Adrenal gland (tissue), 12 donors: Measurements from ENCODE around the gene GJA4. TPM values are rescaled to one million over a fixed set of nuclear protein-coding genes. Genes with fewer than 3 reads are reported as not detected.

ENCODE experiments used
- DNase-seq, 7 donors: peaks; one replicate each; pipeline ENCODE4 v3.0.0-alpha.2; 2019 to 2020
- H3K27ac ChIP-seq, 5 donors: fragments of 200-600 bp; sonication (generic) in 4 of 5; 1 replicate in 3 of 5; 2 replicates in 2 of 5; pipeline versions ENCODE4 v1.5.1 to v1.8.0; 2016 to 2020; ENCODE audit warnings: mild to moderate bottlenecking in 1 of 5
- H3K27me3 ChIP-seq: fragments of 200-600 bp; 2 replicates; pipeline ENCODE4 v1.8.0; 2021
- H3K36me3 ChIP-seq, 2 donors: fragments of 200-600 bp; replicated peaks in 1 of 2; 1 replicate in 1 of 2; 2 replicates in 1 of 2; pipeline versions ENCODE4 v1.5.1 to v1.8.0; 2018 to 2022
- H3K4me1 ChIP-seq, 2 donors: fragments of 200-600 bp; replicated peaks in 1 of 2; 1 replicate in 1 of 2; 2 replicates in 1 of 2; pipeline versions ENCODE4 v1.5.1 to v1.8.0; 2018 to 2021
- H3K4me3 ChIP-seq, 4 donors: fragments of 200-600 bp; sonication (generic) in 3 of 4; one replicate each; pipeline ENCODE4 v1.5.1; 2016 to 2018
- H3K9me3 ChIP-seq, 3 donors: fragments of 200-600 bp; sonication (generic) in 1 of 3; replicated peaks in 1 of 3; 1 replicate in 2 of 3; 2 replicates in 1 of 3; pipeline versions ENCODE4 v1.5.1 to v1.8.0; 2016 to 2021
- POLR2A ChIP-seq, 2 donors: fragments of 450-650 bp; IDR thresholded peaks; one replicate each; pipeline ENCODE4 v1.6.1; 2017; ENCODE audit warnings: antibody characterized with exemption in 2 of 2, mild to moderate bottlenecking in 2 of 2, moderate library complexity in 1 of 2
- WGBS, 4 donors: extraction: QIAGEN DNeasy Blood & Tissue Kit in 2 of 4; methylation state at CpG; one replicate each; pipeline versions ENCODE4 v1.1.5 to v1.1.7; 2013 to 2017; 5-methylcytosine and 5-hydroxymethylcytosine counted together
- intact Hi-C, 2 donors: fragments of 100-400 bp; cut with DNase I; formaldehyde crosslinking; loops; one replicate each; pipeline versions ENCODE4 v1.14.1 to v1.15.0; 2022 to 2023
- polyA plus RNA-seq, 3 donors: library from polyadenylated mRNA; stranded (reverse); fragments of 200-250 nt in 2 of 3; fragments of 350-450 nt in 1 of 3; fragmentation: Illumina TruSeq in 1 of 3; extraction: RNeasy Lipid Tissue Mini Kit (QIAGEN cat#74804) in 1 of 3; gene quantifications; one replicate each; pipeline ENCODE4 v1.2.3, GENCODE V29; 2013 to 2014
- total RNA-seq, 9 donors: library from RNA; depleted of rRNA in 4 of 9; stranded (reverse); fragments of >200 nt in 4 of 9; fragments of 120-200 nt in 1 of 9; fragmentation: NEBNext Ultra II Directional in 1 of 9; extraction: Animal tissue kit (Norgen Biotek cat#: 25700) in 1 of 9; gene quantifications; one replicate each; pipeline versions ENCODE4 v1.1.0 to v1.2.4, GENCODE V29; 2013 to 2023
- TF ChIP-seq, protein P1 (sequence below), 6 experiments: fragments of 450-650 bp in 4 of 6; fragments of 200-600 bp in 2 of 6; sonication (generic) in 1 of 6; IDR thresholded peaks; 1 replicate in 5 of 6; 2 replicates in 1 of 6; pipeline versions ENCODE4 v1.5.1 to v1.8.0; 2016 to 2021; ENCODE audit warnings: antibody characterized with exemption in 6 of 6, mild to moderate bottlenecking in 2 of 6, moderate library complexity in 1 of 6
- donor health status: healthy with polysubstance abuse.
- donor health status: Bipolar disorder and iron deficiency.
- donor health status: DM: yes; HTN: yes; CAD: no.
- donor health status: DM: no; HTN: no; CAD: no.
- donor health status: DM: no; HTN: no; CAD: no.
- donor health status: DM: yes; HTN: yes; CAD: no.

GJA4 gene
- total and polyA plus RNA-seq, 12 donors: 4.8 to 68.4 (median 19.7) TPM

DNA sequence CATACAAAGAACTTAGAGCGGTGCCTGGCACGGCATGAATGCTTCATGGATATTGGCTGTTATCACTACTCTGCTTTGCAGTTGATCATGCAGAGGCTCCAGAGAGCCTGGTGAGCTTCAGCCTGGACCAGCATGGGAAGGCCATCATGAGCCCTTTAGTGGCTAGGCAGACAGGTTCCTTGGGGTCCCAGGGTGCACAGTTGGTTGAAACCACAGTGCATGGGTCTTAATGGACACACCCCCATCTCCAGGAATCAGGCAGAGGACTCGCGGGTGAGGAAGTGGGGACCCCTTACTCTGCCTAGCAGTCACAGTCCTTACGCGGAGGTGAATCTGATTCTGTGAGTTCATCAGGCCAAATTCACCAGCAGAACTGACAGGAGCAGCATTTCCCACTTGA is 36.8 kb upstream of the GJA4 start:
- Histone ChIP-seq H3K9me3 (no peaks in the 10 kb centered on the region), H3K27me3 (no peaks in the 10 kb centered on the region), H3K36me3 (no peaks in the 10 kb centered on the region), H3K4me3 (no peak overlapping the region), H3K4me1 (no peaks in the 10 kb centered on the region), H3K27ac (no peak overlapping the region)
- intact Hi-C loops: no loop called here
- 88 to 95% (median 92%) methylated on average over 6 of the region's 6 CpGs for WGBS, 4 donors
- no peak for DNase-seq
- TF ChIP-seq, protein P1, sequence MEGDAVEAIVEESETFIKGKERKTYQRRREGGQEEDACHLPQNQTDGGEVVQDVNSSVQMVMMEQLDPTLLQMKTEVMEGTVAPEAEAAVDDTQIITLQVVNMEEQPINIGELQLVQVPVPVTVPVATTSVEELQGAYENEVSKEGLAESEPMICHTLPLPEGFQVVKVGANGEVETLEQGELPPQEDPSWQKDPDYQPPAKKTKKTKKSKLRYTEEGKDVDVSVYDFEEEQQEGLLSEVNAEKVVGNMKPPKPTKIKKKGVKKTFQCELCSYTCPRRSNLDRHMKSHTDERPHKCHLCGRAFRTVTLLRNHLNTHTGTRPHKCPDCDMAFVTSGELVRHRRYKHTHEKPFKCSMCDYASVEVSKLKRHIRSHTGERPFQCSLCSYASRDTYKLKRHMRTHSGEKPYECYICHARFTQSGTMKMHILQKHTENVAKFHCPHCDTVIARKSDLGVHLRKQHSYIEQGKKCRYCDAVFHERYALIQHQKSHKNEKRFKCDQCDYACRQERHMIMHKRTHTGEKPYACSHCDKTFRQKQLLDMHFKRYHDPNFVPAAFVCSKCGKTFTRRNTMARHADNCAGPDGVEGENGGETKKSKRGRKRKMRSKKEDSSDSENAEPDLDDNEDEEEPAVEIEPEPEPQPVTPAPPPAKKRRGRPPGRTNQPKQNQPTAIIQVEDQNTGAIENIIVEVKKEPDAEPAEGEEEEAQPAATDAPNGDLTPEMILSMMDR (IDR thresholded peaks at IDR 0.05): no peak
- no peak for TF ChIP-seq POLR2A (IDR thresholded peaks at IDR 0.05)

DNA sequence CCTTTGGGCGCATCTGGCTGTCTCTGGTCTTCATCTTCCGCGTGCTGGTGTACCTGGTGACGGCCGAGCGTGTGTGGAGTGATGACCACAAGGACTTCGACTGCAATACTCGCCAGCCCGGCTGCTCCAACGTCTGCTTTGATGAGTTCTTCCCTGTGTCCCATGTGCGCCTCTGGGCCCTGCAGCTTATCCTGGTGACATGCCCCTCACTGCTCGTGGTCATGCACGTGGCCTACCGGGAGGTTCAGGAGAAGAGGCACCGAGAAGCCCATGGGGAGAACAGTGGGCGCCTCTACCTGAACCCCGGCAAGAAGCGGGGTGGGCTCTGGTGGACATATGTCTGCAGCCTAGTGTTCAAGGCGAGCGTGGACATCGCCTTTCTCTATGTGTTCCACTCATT is 35.4 kb upstream of the GJA4 start:
- intact Hi-C loops: no loop called here
- H3K9me3 ChIP-seq: no peaks in the 10 kb centered on the region
- 88 to 94% (median 91%) methylated on average over 21 of the region's 21 CpGs for WGBS, 4 donors

DNA sequence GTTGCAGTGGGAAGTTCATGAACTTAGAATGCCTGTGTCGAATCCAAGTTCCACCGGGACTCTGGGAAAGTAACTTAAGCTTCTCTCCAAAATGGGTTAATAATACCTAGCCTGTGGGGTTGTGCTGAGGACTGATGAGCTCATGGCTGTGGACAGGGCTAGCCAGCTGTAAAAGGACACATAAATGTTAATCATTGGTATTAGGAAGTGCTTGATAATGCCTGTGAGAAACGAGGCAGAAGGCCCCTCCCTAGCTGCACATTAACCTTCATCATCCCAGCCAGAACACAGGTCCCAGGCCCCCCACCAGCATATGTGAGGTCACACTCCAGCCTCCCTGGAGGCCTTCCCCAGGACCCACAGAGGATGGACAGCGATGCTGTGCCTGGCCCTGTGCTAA is 34.0 kb upstream of the GJA4 start:
- Histone ChIP-seq H3K27me3 (no peaks in the 10 kb centered on the region), H3K27ac (no peak overlapping the region), H3K9me3 (no peaks in the 10 kb centered on the region), H3K4me1 (no peaks in the 10 kb centered on the region), H3K36me3 (no peaks in the 10 kb centered on the region), H3K4me3 (no peak overlapping the region)
- intact Hi-C loops: no loop called here
- 66 to 88% (median 76%) methylated on average over 4 of the region's 4 CpGs for WGBS, 4 donors
- no peak for DNase-seq
- TF ChIP-seq POLR2A (IDR thresholded peaks at IDR 0.05): no peak
- TF ChIP-seq, protein P1 (IDR thresholded peaks at IDR 0.05): no peak

More for the DNA sequence above, 35.4 kb upstream of the GJA4 start:
- DNase-seq: no peak
- TF ChIP-seq POLR2A (IDR thresholded peaks at IDR 0.05): no peak
- TF ChIP-seq, protein P1 (IDR thresholded peaks at IDR 0.05): no peak
- no peaks in the 10 kb centered on the region for H3K27me3 ChIP-seq
- H3K4me1 ChIP-seq: no peaks in the 10 kb centered on the region
- no peak overlapping the region for H3K4me3 ChIP-seq
- no peaks in the 10 kb centered on the region for H3K36me3 ChIP-seq
- H3K27ac ChIP-seq: no peak overlapping the region

DNA sequence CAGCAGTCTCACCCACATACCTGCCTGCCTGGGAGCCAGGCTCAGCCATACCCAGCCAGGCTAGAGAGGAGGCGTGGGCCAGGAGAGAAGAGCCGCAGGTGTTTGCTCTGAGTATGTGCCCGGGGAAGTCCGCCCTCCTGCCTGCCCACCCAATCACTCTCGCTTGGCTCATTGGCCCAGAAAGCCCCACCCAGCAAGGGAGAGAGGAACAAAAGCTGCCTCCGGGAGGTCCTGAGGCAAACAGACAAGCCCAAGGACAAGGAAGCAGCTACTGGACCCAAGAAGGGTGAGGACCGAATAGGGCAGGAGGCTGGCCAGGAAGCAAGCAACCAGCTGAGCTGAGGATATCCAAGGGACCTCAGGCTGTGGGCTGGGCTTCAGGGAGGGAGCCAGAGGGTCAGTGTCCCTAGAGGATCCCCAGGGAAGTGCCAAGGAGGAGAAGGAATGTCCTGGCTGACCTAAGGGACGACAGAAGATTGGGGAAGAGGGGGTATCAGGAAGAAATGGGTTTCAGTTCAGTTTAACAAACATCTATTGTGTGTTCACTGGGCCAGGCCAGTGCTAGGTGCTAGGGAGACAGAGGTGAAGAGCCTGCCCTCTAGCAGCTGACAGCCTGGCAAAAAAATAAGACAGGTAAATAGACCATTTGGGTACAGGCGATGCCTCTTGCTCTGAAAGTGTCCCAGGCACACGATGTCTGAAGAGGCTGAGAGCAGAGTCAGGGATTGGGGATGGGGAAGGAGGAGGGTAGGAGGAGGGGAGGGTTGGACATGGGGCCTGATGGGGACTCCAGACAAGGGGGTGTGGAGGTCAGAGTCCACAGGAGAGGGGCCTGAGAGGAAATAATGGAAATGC is 33.1 kb upstream of the GJA4 start, which contains the start of gene GJB4:
Gene GJB4 (plus strand): TSS at position 238 of the 855 bp plus-strand sequence. CDS start 1,515 bp downstream, outside the sequence.
- DNase-seq: no peak
- H3K27ac ChIP-seq: no peak within 1 kb of the TSS
- H3K36me3 ChIP-seq: no peaks in the 10 kb centered on the region
- no peak within 1 kb of the TSS for H3K4me3 ChIP-seq
- H3K9me3 ChIP-seq: no peaks in the 10 kb centered on the region
- intact Hi-C loops: no loop called here
- TF ChIP-seq, protein P1 (IDR thresholded peaks at IDR 0.05): no peak
- no peak for TF ChIP-seq POLR2A (IDR thresholded peaks at IDR 0.05)
- no peaks in the 10 kb centered on the region for H3K4me1 ChIP-seq
- WGBS, 4 donors: 58 to 69% (median 68%) methylated on average over 6 to 10 of the region's 10 CpGs
- H3K27me3 ChIP-seq: no peaks in the 10 kb centered on the region
